K562 (cell line): ENCODE results near the gene BRF1.

Experiments used
- ESRRB ChIP-seq: fragments of 250-450 bp; sonication (Bioruptor Pico); IDR thresholded peaks from 2 replicates; pipeline ENCODE4 v1.5.0; 2020; ENCODE audit warnings: mild to moderate bottlenecking, moderate library complexity, borderline replicate concordance
- EZH2 ChIP-seq: IDR thresholded peaks from 2 replicates; pipeline ENCODE4 v1.6.1; 2012; ENCODE audit warnings: low read depth, mild to moderate bottlenecking, inconsistent platforms, low read length, borderline replicate concordance
- HNRNPUL1 ChIP-seq: fragments of 200-400 bp; formaldehyde crosslinking; IDR thresholded peaks from 2 replicates; pipeline ENCODE4 v1.6.1; 2017; ENCODE audit warnings: low read length
- LEF1 ChIP-seq: fragments of 450-650 bp; IDR thresholded peaks from 2 replicates; pipeline ENCODE4 v1.6.1; 2016; ENCODE audit warnings: mild to moderate bottlenecking
- NFIC ChIP-seq: fragments of 450-650 bp; IDR thresholded peaks from 2 replicates; pipeline ENCODE4 v1.6.1; 2017; ENCODE audit warnings: mild to moderate bottlenecking, inconsistent platforms
- RNF2 ChIP-seq: sonication (generic); IDR thresholded peaks from 2 replicates; pipeline ENCODE4 v1.6.1; 2016
- THRAP3 ChIP-seq: fragments of 450-650 bp; IDR thresholded peaks from 2 replicates; pipeline ENCODE4 v1.6.1; 2016; ENCODE audit warnings: mild to moderate bottlenecking, inconsistent platforms, borderline replicate concordance
- ZNF274 ChIP-seq: IDR thresholded peaks from 2 replicates; pipeline ENCODE4 v1.6.1; 2011; ENCODE audit warnings: low read depth, mild to moderate bottlenecking, low read length, moderate library complexity, borderline replicate concordance
- TF ChIP-seq, protein P1 (sequence below): sonication (generic); formaldehyde crosslinking; IDR thresholded peaks from 2 replicates; pipeline ENCODE4 v1.9.0; 2022; ENCODE audit warnings: mild to moderate bottlenecking, missing genetic modification reagents
- TF ChIP-seq, protein P2 (sequence below): fragments of 450-650 bp; conservative IDR thresholded peaks from 2 replicates; pipeline ENCODE4 v1.6.1; 2016; ENCODE audit warnings: missing genetic modification characterization, low read depth, mild to moderate bottlenecking, missing compliant biosample characterization, moderate library complexity
- TF ChIP-seq, protein P3 (sequence below), 3 experiments: IDR thresholded peaks in 2 of 3; conservative IDR thresholded peaks in 1 of 3; 2 replicates each; pipeline ENCODE4 v1.5.1; 2011 to 2012; ENCODE audit warnings: low read length in 3 of 3, mild to moderate bottlenecking in 3 of 3, control low read depth in 2 of 3, improper control_type of control experiment in 1 of 3, inconsistent platforms in 1 of 3, low read depth in 1 of 3, mixed read lengths in 1 of 3, moderate library complexity in 1 of 3; ENCODE audit not compliant: insufficient read depth in 2 of 3

DNA sequence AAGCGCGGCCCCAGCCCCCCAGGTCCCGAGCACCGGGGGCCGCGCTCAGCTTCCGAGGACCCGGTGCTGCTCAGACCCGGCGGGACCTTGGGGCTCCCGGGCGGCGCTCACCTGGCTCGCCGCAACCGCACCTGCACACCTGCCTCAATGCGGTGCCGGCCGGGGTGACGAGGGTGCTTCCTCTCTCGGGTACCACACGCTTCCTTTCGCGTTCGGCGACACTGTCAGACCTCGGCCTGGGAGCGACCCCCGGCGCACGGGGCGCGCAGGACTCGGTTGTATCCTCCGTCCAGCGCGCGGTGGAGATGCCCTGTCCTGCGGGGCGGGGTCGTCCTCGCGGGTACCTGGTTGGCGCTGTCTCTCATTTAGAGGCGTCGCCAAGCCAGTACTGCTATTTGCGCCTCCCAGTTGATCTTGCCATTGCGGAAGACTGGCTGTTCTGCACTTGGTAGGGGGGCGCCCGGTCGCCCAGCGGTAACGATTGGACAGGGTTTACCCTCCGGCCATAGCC, 14.5 kb upstream of the BRF1 start:
- TF ChIP-seq, protein P1, sequence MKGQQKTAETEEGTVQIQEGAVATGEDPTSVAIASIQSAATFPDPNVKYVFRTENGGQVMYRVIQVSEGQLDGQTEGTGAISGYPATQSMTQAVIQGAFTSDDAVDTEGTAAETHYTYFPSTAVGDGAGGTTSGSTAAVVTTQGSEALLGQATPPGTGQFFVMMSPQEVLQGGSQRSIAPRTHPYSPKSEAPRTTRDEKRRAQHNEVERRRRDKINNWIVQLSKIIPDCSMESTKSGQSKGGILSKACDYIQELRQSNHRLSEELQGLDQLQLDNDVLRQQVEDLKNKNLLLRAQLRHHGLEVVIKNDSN (CRISPR knock-in tag), result no peak
- no peak for TF ChIP-seq EZH2
- no peak for TF ChIP-seq ESRRB (CRISPR knock-in tag)
- no peak for TF ChIP-seq THRAP3
- TF ChIP-seq, protein P2, sequence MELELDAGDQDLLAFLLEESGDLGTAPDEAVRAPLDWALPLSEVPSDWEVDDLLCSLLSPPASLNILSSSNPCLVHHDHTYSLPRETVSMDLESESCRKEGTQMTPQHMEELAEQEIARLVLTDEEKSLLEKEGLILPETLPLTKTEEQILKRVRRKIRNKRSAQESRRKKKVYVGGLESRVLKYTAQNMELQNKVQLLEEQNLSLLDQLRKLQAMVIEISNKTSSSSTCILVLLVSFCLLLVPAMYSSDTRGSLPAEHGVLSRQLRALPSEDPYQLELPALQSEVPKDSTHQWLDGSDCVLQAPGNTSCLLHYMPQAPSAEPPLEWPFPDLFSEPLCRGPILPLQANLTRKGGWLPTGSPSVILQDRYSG (tag), result no peak
- TF ChIP-seq HNRNPUL1, result no peak
- no peak for TF ChIP-seq RNF2
- TF ChIP-seq, protein P3, sequence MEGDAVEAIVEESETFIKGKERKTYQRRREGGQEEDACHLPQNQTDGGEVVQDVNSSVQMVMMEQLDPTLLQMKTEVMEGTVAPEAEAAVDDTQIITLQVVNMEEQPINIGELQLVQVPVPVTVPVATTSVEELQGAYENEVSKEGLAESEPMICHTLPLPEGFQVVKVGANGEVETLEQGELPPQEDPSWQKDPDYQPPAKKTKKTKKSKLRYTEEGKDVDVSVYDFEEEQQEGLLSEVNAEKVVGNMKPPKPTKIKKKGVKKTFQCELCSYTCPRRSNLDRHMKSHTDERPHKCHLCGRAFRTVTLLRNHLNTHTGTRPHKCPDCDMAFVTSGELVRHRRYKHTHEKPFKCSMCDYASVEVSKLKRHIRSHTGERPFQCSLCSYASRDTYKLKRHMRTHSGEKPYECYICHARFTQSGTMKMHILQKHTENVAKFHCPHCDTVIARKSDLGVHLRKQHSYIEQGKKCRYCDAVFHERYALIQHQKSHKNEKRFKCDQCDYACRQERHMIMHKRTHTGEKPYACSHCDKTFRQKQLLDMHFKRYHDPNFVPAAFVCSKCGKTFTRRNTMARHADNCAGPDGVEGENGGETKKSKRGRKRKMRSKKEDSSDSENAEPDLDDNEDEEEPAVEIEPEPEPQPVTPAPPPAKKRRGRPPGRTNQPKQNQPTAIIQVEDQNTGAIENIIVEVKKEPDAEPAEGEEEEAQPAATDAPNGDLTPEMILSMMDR (IDR thresholded peaks at IDR 0.05 in 2 of 3, conservative IDR thresholded peaks at IDR 0.05 in 1 of 3; ENCODE audit: insufficient read depth in 2 of 3, low read depth in 1 of 3, low read length in 3 of 3), result no peak
- no peak for TF ChIP-seq NFIC
- TF ChIP-seq LEF1, result no peak
- TF ChIP-seq ZNF274, result no peak
